MM.1S (cell line): ENCODE measurements around the gene ZBTB7C.

Experiments used
- EZH2 ChIP-seq: fragments of 300-600 bp; sonication (generic); optimal IDR thresholded peaks from 2 replicates; pipeline ENCODE3; 2017; ENCODE audit warnings: low read depth, mild to moderate bottlenecking, antibody characterized with exemption, low read length, mixed read lengths
- TF ChIP-seq, protein P1 (sequence below): fragments of 300-600 bp; sonication (generic); IDR thresholded peaks from 2 replicates; pipeline ENCODE4 v1.5.1; 2016; ENCODE audit warnings: antibody characterized with exemption, low read length, mixed read lengths

DNA sequence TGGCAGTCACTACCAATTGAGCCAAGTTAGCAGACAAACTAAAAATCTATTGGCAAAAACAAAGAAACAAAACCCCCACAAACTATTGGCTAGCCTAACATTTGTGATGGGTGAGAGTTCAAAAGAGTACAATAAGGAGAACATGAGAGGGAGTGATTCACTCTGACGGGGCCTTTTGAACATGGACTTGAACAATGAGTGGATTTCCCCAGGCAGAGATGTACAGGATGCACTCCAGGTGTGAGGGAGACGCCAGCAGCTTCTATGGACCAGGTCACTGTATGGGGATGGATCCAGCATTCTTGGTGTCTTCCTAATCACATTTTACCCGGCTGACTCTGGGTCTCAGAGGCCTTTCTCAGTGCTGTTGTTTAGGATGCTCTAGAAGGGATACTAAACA is 311.2 kb downstream of the ZBTB7C start:
- TF ChIP-seq, protein P1, sequence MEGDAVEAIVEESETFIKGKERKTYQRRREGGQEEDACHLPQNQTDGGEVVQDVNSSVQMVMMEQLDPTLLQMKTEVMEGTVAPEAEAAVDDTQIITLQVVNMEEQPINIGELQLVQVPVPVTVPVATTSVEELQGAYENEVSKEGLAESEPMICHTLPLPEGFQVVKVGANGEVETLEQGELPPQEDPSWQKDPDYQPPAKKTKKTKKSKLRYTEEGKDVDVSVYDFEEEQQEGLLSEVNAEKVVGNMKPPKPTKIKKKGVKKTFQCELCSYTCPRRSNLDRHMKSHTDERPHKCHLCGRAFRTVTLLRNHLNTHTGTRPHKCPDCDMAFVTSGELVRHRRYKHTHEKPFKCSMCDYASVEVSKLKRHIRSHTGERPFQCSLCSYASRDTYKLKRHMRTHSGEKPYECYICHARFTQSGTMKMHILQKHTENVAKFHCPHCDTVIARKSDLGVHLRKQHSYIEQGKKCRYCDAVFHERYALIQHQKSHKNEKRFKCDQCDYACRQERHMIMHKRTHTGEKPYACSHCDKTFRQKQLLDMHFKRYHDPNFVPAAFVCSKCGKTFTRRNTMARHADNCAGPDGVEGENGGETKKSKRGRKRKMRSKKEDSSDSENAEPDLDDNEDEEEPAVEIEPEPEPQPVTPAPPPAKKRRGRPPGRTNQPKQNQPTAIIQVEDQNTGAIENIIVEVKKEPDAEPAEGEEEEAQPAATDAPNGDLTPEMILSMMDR = no peak
- TF ChIP-seq EZH2 = no peak
